Upper lobe of right lung (tissue), 1 donor: ENCODE data around the gene STH. TPM values are rescaled to one million over a fixed set of nuclear protein-coding genes. Genes with fewer than 3 reads are reported as not detected.
"Not testable (repeated sequence)": the region's sequence is repeated elsewhere in the genome, so short reads cannot be mapped to it uniquely, and the experiment has no call there.

Source experiments
- ATAC-seq: fragments of 200-7000 bp; cut with Tn5 transposase; one replicate; pipeline ENCODE4 v1.9.1; 2020; ENCODE audit warnings: mild to moderate bottlenecking, moderate library complexity
- DNase-seq: peaks from one replicate; pipeline ENCODE4 v3.0.0-alpha.2; 2020
- H3K27ac ChIP-seq: fragments of 200-600 bp; one replicate; pipeline ENCODE4 v1.8.0; 2022
- H3K27me3 ChIP-seq: fragments of 200-600 bp; one replicate; pipeline ENCODE4 v1.8.0; 2022; ENCODE audit warnings: mild to moderate bottlenecking
- H3K36me3 ChIP-seq: fragments of 200-600 bp; one replicate; pipeline ENCODE4 v1.8.0; 2022
- H3K4me1 ChIP-seq: fragments of 200-600 bp; one replicate; pipeline ENCODE4 v1.8.0; 2022
- H3K4me3 ChIP-seq: fragments of 200-600 bp; one replicate; pipeline ENCODE4 v1.8.0; 2022; ENCODE audit warnings: mild to moderate bottlenecking
- H3K9me3 ChIP-seq: fragments of 200-600 bp; one replicate; pipeline ENCODE4 v1.8.0; 2022
- intact Hi-C: fragments of 100-400 bp; cut with DNase I; formaldehyde crosslinking; loops from one replicate; pipeline ENCODE4 v1.11.0; 2022
- total RNA-seq: library from RNA; stranded (reverse); fragmentation: NEBNext Ultra II Directional; extraction: Animal tissue kit (Norgen Biotek cat#: 25700); gene quantifications from one replicate; pipeline ENCODE4 v1.2.1, GENCODE V29; 2021
- TF ChIP-seq, protein P1 (sequence below): fragments of 200-600 bp; IDR thresholded peaks from one replicate; pipeline ENCODE4 v1.8.0; 2022; ENCODE audit warnings: antibody characterized with exemption
- donor health status: DM: no; HTN: yes; CAD: no; lungs with severe emphysema.

The STH gene
- total RNA-seq, 1 donor from 2014 or later, result not detected

DNA sequence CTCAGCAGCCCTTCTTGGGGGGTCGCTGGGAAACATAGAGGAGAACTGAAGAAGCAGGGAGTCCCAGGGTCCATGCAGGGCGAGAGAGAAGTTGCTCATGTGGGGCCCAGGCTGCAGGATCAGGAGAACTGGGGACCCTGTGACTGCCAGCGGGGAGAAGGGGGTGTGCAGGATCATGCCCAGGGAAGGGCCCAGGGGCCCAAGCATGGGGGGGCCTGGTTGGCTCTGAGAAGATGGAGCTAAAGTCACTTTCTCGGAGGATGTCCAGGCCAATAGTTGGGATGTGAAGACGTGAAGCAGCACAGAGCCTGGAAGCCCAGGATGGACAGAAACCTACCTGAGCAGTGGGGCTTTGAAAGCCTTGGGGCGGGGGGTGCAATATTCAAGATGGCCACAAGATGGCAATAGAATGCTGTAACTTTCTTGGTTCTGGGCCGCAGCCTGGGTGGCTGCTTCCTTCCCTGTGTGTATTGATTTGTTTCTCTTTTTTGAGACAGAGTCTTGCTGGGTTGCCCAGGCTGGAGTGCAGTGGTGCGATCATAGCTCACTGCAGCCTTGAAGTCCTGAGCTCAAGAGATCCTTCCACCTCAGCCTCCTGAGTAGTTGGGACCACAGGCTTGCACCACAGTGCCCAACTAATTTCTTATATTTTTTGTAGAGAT lies 3.4 kb downstream of the STH start:
- ATAC-seq (peak; percentile 93), DNase-seq (peak; percentile 76)
- Histone ChIP-seq H3K36me3 (no peaks in the 10 kb centered on the region), H3K4me3 (no peak overlapping the region), H3K27ac (no peak overlapping the region), H3K27me3 (no peaks in the 10 kb centered on the region), H3K9me3 (no peaks in the 10 kb centered on the region), H3K4me1 (no peaks in the 10 kb centered on the region)
- TF ChIP-seq, protein P1, sequence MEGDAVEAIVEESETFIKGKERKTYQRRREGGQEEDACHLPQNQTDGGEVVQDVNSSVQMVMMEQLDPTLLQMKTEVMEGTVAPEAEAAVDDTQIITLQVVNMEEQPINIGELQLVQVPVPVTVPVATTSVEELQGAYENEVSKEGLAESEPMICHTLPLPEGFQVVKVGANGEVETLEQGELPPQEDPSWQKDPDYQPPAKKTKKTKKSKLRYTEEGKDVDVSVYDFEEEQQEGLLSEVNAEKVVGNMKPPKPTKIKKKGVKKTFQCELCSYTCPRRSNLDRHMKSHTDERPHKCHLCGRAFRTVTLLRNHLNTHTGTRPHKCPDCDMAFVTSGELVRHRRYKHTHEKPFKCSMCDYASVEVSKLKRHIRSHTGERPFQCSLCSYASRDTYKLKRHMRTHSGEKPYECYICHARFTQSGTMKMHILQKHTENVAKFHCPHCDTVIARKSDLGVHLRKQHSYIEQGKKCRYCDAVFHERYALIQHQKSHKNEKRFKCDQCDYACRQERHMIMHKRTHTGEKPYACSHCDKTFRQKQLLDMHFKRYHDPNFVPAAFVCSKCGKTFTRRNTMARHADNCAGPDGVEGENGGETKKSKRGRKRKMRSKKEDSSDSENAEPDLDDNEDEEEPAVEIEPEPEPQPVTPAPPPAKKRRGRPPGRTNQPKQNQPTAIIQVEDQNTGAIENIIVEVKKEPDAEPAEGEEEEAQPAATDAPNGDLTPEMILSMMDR, result peak; percentile 99
- intact Hi-C loops, result loop anchor here (5.0 kb wide), 1 partner anchor 210 kb away; no protein-coding TSS in a partner anchor

- Histone ChIP-seq H3K9me3 (no peaks in the 10 kb centered on the region), H3K4me3 (no peak overlapping the region), H3K4me1 (no peaks in the 10 kb centered on the region), H3K27me3 (no peaks in the 10 kb centered on the region), H3K27ac (no peak overlapping the region), H3K36me3 (no peaks in the 10 kb centered on the region)
- TF ChIP-seq, protein P1, result no peak
- DNase-seq (no peak), ATAC-seq (no peak)
- intact Hi-C loops, result loop anchor here (5.0 kb wide), 1 partner anchor 209 kb away; no protein-coding TSS in a partner anchor
These were observed 3.9 kb downstream of the STH start for GRCh38 chr17:46002973-46003316.

DNA sequence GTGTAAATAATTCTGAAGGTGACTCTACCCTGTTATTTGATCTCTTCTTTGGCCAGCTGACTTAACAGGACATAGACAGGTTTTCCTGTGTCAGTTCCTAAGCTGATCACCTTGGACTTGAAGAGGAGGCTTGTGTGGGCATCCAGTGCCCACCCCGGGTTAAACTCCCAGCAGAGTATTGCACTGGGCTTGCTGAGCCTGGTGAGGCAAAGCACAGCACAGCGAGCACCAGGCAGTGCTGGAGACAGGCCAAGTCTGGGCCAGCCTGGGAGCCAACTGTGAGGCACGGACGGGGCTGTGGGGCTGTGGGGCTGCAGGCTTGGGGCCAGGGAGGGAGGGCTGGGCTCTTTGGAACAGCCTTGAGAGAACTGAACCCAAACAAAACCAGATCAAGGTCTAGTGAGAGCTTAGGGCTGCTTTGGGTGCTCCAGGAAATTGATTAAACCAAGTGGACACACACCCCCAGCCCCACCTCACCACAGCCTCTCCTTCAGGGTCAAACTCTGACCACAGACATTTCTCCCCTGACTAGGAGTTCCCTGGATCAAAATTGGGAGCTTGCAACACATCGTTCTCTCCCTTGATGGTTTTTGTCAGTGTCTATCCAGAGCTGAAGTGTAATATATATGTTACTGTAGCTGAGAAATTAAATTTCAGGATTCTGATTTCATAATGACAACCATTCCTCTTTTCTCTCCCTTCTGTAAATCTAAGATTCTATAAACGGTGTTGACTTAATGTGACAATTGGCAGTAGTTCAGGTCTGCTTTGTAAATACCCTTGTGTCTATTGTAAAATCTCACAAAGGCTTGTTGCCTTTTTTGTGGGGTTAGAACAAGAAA lies 5.1 kb downstream of the STH start:
- ATAC-seq, result peak; percentile 32
- TF ChIP-seq, protein P1, result no peak

GRCh38 chr17:46006082-46006481 lies 7.0 kb downstream of the STH start:
- intact Hi-C loops, result not testable (repeated sequence)

More for the DNA sequence above, 5.1 kb downstream of the STH start:
- H3K27ac ChIP-seq, result no peak overlapping the region
- H3K27me3 ChIP-seq, result no peaks in the 10 kb centered on the region
- no peak overlapping the region for H3K4me3 ChIP-seq
- intact Hi-C loops, result loop anchor here (5.0 kb wide), 1 partner anchor 208 kb away; no protein-coding TSS in a partner anchor
- H3K9me3 ChIP-seq, result no peaks in the 10 kb centered on the region
- H3K4me1 ChIP-seq, result no peaks in the 10 kb centered on the region
- no peaks in the 10 kb centered on the region for H3K36me3 ChIP-seq
- DNase-seq, result no peak

DNA sequence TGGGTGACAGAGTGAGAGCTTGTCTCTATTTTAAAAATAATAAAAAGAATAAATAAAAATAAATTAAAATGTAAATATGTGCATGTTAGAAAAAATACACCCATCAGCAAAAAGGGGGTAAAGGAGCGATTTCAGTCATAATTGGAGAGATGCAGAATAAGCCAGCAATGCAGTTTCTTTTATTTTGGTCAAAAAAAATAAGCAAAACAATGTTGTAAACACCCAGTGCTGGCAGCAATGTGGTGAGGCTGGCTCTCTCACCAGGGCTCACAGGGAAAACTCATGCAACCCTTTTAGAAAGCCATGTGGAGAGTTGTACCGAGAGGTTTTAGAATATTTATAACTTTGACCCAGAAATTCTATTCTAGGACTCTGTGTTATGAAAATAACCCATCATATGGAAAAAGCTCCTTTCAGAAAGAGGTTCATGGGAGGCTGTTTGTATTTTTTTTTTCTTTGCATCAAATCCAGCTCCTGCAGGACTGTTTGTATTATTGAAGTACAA lies 8.5 kb downstream of the STH start:
- Histone ChIP-seq H3K4me1 (no peaks in the 10 kb centered on the region), H3K9me3 (no peaks in the 10 kb centered on the region), H3K27ac (no peak overlapping the region), H3K4me3 (no peak overlapping the region), H3K27me3 (no peaks in the 10 kb centered on the region), H3K36me3 (no peaks in the 10 kb centered on the region)
- DNase-seq (no peak), ATAC-seq (no peak)
- TF ChIP-seq, protein P1, result no peak
- intact Hi-C loops, result no loop called here

More at GRCh38 chr17:46006082-46006481, 7.0 kb downstream of the STH start:
- not testable (repeated sequence) for H3K9me3 ChIP-seq, H3K27ac ChIP-seq, H3K4me3 ChIP-seq, ATAC-seq, DNase-seq, H3K36me3 ChIP-seq, H3K27me3 ChIP-seq, H3K4me1 ChIP-seq

DNA sequence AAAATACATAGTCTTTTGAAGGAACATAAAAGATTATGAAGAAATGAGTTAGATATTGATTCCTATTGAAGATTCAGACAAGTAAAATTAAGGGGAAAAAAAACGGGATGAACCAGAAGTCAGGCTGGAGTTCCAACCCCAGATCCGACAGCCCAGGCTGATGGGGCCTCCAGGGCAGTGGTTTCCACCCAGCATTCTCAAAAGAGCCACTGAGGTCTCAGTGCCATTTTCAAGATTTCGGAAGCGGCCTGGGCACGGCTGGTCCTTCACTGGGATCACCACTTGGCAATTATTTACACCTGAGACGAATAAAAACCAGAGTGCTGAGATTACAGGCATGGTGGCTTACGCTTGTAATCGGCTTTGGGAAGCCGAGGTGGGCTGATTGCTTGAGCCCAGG lies 9.5 kb downstream of the STH start:
- H3K9me3 ChIP-seq, result no peaks in the 10 kb centered on the region
- no peaks in the 10 kb centered on the region for H3K27me3 ChIP-seq
- no peaks in the 10 kb centered on the region for H3K36me3 ChIP-seq
- TF ChIP-seq, protein P1, result no peak
- no peak for ATAC-seq
- H3K4me1 ChIP-seq, result no peaks in the 10 kb centered on the region
- intact Hi-C loops, result no loop called here
- DNase-seq, result no peak
- no peak overlapping the region for H3K27ac ChIP-seq
- H3K4me3 ChIP-seq, result no peak overlapping the region
